Muscle of back (tissue), 11 donors: Measurements from ENCODE around the gene SYCP2L. TPM values are rescaled to one million over a fixed set of nuclear protein-coding genes. Genes with fewer than 3 reads are reported as not detected.
"Not testable (repeated sequence)": the region's sequence is repeated elsewhere in the genome, so short reads cannot be mapped to it uniquely, and the experiment has no call there.

ENCODE experiments used
- DNase-seq, 3 donors: peaks; one replicate each; pipeline versions ENCODE4 v3.0.0 to v3.0.0-alpha.2; 2013
- polyA plus RNA-seq, 10 donors: library from polyadenylated mRNA; unstranded; fragments of 120-200 nt; gene quantifications; one replicate each; pipeline ENCODE4 v1.2.1, GENCODE V29; 2013; ENCODE audit not compliant: insufficient read length in 10 of 10

SYCP2L gene
- polyA plus RNA-seq, 10 donors, result 0.37 to 5.4 (median 2.1) TPM

GRCh38 chr6:10954590-10955010 is 67.7 kb downstream of the SYCP2L start:
- DNase-seq, result peak; percentile 43 to 74 (median 53)

GRCh38 chr6:10956776-10957175 is 69.9 kb downstream of the SYCP2L start:
- DNase-seq, result no peak

GRCh38 chr6:10957414-10957886 is 70.6 kb downstream of the SYCP2L start:
- no peak for DNase-seq

GRCh38 chr6:10960171-10960570 is 73.3 kb downstream of the SYCP2L start:
- DNase-seq, result no peak

- no peak for DNase-seq
Observed at GRCh38 chr6:10961837-10962236, 75.0 kb downstream of the SYCP2L start.

- DNase-seq, result peak; percentile 40 to 71 (median 65)
Observed at GRCh38 chr6:10962673-10963072, 75.8 kb downstream of the SYCP2L start.

GRCh38 chr6:10963113-10963512 is 76.3 kb downstream of the SYCP2L start:
- DNase-seq, result no peak

GRCh38 chr6:10964684-10965083 is 77.8 kb downstream of the SYCP2L start:
- DNase-seq, result no peak

- peak in 1 of 3 donors; percentile 12 for DNase-seq
Observed at GRCh38 chr6:10968776-10969175, 81.9 kb downstream of the SYCP2L start.

- DNase-seq, result no peak
Observed at GRCh38 chr6:10970731-10971130, 83.9 kb downstream of the SYCP2L start.

- DNase-seq, result peak in 2 of 3 donors; percentile 9 to 34
Observed at GRCh38 chr6:10972196-10972595, 85.3 kb downstream of the SYCP2L start.

- no peak for DNase-seq
Observed at GRCh38 chr6:10976571-10976970, 89.7 kb downstream of the SYCP2L start.

- no peak for DNase-seq
Observed at GRCh38 chr6:10977231-10977968, 90.5 kb downstream of the SYCP2L start.

- no peak for DNase-seq
Observed at GRCh38 chr6:10979603-10980002, 92.8 kb downstream of the SYCP2L start.

- no peak for DNase-seq
Observed at GRCh38 chr6:10981409-10981808, 94.6 kb downstream of the SYCP2L start.

GRCh38 chr6:10984959-10985358 is 98.1 kb downstream of the SYCP2L start:
- not testable (repeated sequence) for DNase-seq

GRCh38 chr6:10989587-10989986 is 102.7 kb downstream of the SYCP2L start:
- DNase-seq, result no peak

- no peak for DNase-seq
Observed at GRCh38 chr6:10991115-10991514, 104.3 kb downstream of the SYCP2L start.

- DNase-seq, result no peak
Observed at GRCh38 chr6:10993896-10994295, 107.0 kb downstream of the SYCP2L start.

GRCh38 chr6:10995114-10995707 is 108.4 kb downstream of the SYCP2L start:
- peak in 1 of 3 donors; percentile 27 for DNase-seq

- DNase-seq, result peak; percentile 30 to 71 (median 54)
Observed at GRCh38 chr6:10999994-11000393, 113.1 kb downstream of the SYCP2L start.

GRCh38 chr6:11002176-11002575 is 115.3 kb downstream of the SYCP2L start:
- no peak for DNase-seq

GRCh38 chr6:11003297-11003696 is 116.4 kb downstream of the SYCP2L start:
- not testable (repeated sequence) for DNase-seq
